ENCODE measurements around the gene PAX9.

Gene PAX9

GRCh38 chr14:36633580-36633979 is 28.1 kb upstream of the PAX9 start:
- H3K4me1 ChIP-seq (ENCODE audit: control insufficient read depth, low read length), result no peaks in the 10 kb centered on the region
- no peaks in the 10 kb centered on the region for H3K79me2 ChIP-seq (ENCODE audit: control insufficient read depth, low read length)
- H3K27ac ChIP-seq (ENCODE audit: low read depth, low read length), result no peak overlapping the region
- no peak overlapping the region for H3K4me3 ChIP-seq (ENCODE audit: low read length)
- H3F3A ChIP-seq (ENCODE audit: control insufficient read depth, insufficient read depth), result no peaks in the 10 kb centered on the region
- H3K4me2 ChIP-seq (ENCODE audit: low read length), result no peak overlapping the region
- no peaks in the 10 kb centered on the region for H4K20me1 ChIP-seq (ENCODE audit: control insufficient read depth, insufficient read depth, low read depth, low read length)
- TF ChIP-seq CTCF (IDR thresholded peaks at IDR 0.05; ENCODE audit: low read depth, low read length, poor library complexity, severe bottlenecking) (no peak), EZH2phosphoT487 (IDR thresholded peaks at IDR 0.05; ENCODE audit: borderline replicate concordance, low read length) (no peak)
- H3K9me2 ChIP-seq (replicated peaks; ENCODE audit: control insufficient read depth, low read length), result no peaks in the 10 kb centered on the region
- H3K36me3 ChIP-seq (ENCODE audit: control insufficient read depth, low read length), result no peaks in the 10 kb centered on the region
- no peaks in the 10 kb centered on the region for H3K27me3 ChIP-seq (ENCODE audit: control insufficient read depth, low read length)
- no peaks in the 10 kb centered on the region for H3K9me3 ChIP-seq (ENCODE audit: control insufficient read depth, insufficient read depth, low read length)

- Histone ChIP-seq H3K9me2 (replicated peaks; ENCODE audit: control insufficient read depth, low read length) (no peaks in the 10 kb centered on the region), H3K4me3 (ENCODE audit: low read length) (no peak overlapping the region)
Observed at GRCh38 chr14:36646664-36647416, 14.8 kb upstream of the PAX9 start.

GRCh38 chr14:36647417-36647823 is 14.2 kb upstream of the PAX9 start:
- no peaks in the 10 kb centered on the region for H3K36me3 ChIP-seq (ENCODE audit: control insufficient read depth, low read length)
- peaks cover 3% of the 10 kb centered on the region; the same call in 1 of the 2 replicates for H3K9me3 ChIP-seq (ENCODE audit: control insufficient read depth, insufficient read depth, low read length)
- no peaks in the 10 kb centered on the region for H3K9me2 ChIP-seq (replicated peaks; ENCODE audit: control insufficient read depth, low read length)
- no peak overlapping the region for H3K27ac ChIP-seq (ENCODE audit: low read depth, low read length)
- H4K20me1 ChIP-seq (ENCODE audit: control insufficient read depth, insufficient read depth, low read depth, low read length), result no peaks in the 10 kb centered on the region
- no peaks in the 10 kb centered on the region for H3K27me3 ChIP-seq (ENCODE audit: control insufficient read depth, low read length)
- H3K4me3 ChIP-seq (ENCODE audit: low read length), result no peak overlapping the region
- H3F3A ChIP-seq (ENCODE audit: control insufficient read depth, insufficient read depth), result no peaks in the 10 kb centered on the region
- H3K4me1 ChIP-seq (ENCODE audit: control insufficient read depth, low read length), result no peaks in the 10 kb centered on the region
- TF ChIP-seq EZH2phosphoT487 (IDR thresholded peaks at IDR 0.05; ENCODE audit: borderline replicate concordance, low read length), result no peak
- TF ChIP-seq CTCF (IDR thresholded peaks at IDR 0.05; ENCODE audit: low read depth, low read length, poor library complexity, severe bottlenecking), result no peak
- no peaks in the 10 kb centered on the region for H3K79me2 ChIP-seq (ENCODE audit: control insufficient read depth, low read length)
- no peak overlapping the region for H3K4me2 ChIP-seq (ENCODE audit: low read length)

More at GRCh38 chr14:36646664-36647416, 14.8 kb upstream of the PAX9 start:
- H4K20me1 ChIP-seq (ENCODE audit: control insufficient read depth, insufficient read depth, low read depth, low read length), result no peaks in the 10 kb centered on the region
- H3K27ac ChIP-seq (ENCODE audit: low read depth, low read length), result no peak overlapping the region
- H3F3A ChIP-seq (ENCODE audit: control insufficient read depth, insufficient read depth), result no peaks in the 10 kb centered on the region
- TF ChIP-seq CTCF (IDR thresholded peaks at IDR 0.05; ENCODE audit: low read depth, low read length, poor library complexity, severe bottlenecking) (no peak), EZH2phosphoT487 (IDR thresholded peaks at IDR 0.05; ENCODE audit: borderline replicate concordance, low read length) (no peak)
- H3K4me1 ChIP-seq (ENCODE audit: control insufficient read depth, low read length), result no peaks in the 10 kb centered on the region
- no peaks in the 10 kb centered on the region for H3K36me3 ChIP-seq (ENCODE audit: control insufficient read depth, low read length)
- H3K4me2 ChIP-seq (ENCODE audit: low read length), result no peak overlapping the region
- no peaks in the 10 kb centered on the region for H3K27me3 ChIP-seq (ENCODE audit: control insufficient read depth, low read length)
- H3K9me3 ChIP-seq (ENCODE audit: control insufficient read depth, insufficient read depth, low read length), result peaks cover 3% of the 10 kb centered on the region; the same call in 1 of the 2 replicates
- H3K79me2 ChIP-seq (ENCODE audit: control insufficient read depth, low read length), result no peaks in the 10 kb centered on the region

Measured in DOHH2 (cell line).